HG03095 (cell line): ENCODE data around the gene LAPTM5.

Experiments used
- ATAC-seq: cut with Tn5 transposase; IDR thresholded peaks from one replicate; pipeline ENCODE4 v1.9.1; 2021; ENCODE audit warnings: moderate library complexity; ENCODE audit not compliant: unreplicated experiment

Gene LAPTM5

GRCh38 chr1:30787856-30788495 lies 30.4 kb upstream of the LAPTM5 start:
- no peak for ATAC-seq

- no peak for ATAC-seq
These were observed 29.7 kb upstream of the LAPTM5 start for GRCh38 chr1:30787266-30787665.

- no peak for ATAC-seq
These were observed 28.9 kb upstream of the LAPTM5 start for GRCh38 chr1:30786264-30786991.

GRCh38 chr1:30785714-30786113 lies 28.1 kb upstream of the LAPTM5 start:
- no peak for ATAC-seq

GRCh38 chr1:30785181-30785580 lies 27.6 kb upstream of the LAPTM5 start:
- ATAC-seq = no peak

- ATAC-seq = no peak
These were observed 25.8 kb upstream of the LAPTM5 start for GRCh38 chr1:30783256-30783915.

- ATAC-seq = no peak
These were observed 25.0 kb upstream of the LAPTM5 start for GRCh38 chr1:30782361-30783255.

- ATAC-seq = no peak
These were observed 24.3 kb upstream of the LAPTM5 start for GRCh38 chr1:30781906-30782305.

GRCh38 chr1:30780409-30780808 lies 22.8 kb upstream of the LAPTM5 start:
- ATAC-seq = no peak

- peak; percentile 66 for ATAC-seq
These were observed 21.9 kb upstream of the LAPTM5 start for GRCh38 chr1:30779294-30780071.

GRCh38 chr1:30778979-30779293 lies 21.4 kb upstream of the LAPTM5 start:
- ATAC-seq = no peak

GRCh38 chr1:30778154-30778978 lies 20.8 kb upstream of the LAPTM5 start:
- no peak for ATAC-seq

- no peak for ATAC-seq
These were observed 20.3 kb upstream of the LAPTM5 start for GRCh38 chr1:30777904-30778153.

GRCh38 chr1:30777060-30777903 lies 19.7 kb upstream of the LAPTM5 start:
- no peak for ATAC-seq

GRCh38 chr1:30776097-30777059 lies 18.8 kb upstream of the LAPTM5 start:
- no peak for ATAC-seq

GRCh38 chr1:30775433-30775975 lies 17.9 kb upstream of the LAPTM5 start:
- no peak for ATAC-seq

- no peak for ATAC-seq
These were observed 17.2 kb upstream of the LAPTM5 start for GRCh38 chr1:30774550-30775432.
